ENCODE measurements around the gene CACNA2D3.

DNA sequence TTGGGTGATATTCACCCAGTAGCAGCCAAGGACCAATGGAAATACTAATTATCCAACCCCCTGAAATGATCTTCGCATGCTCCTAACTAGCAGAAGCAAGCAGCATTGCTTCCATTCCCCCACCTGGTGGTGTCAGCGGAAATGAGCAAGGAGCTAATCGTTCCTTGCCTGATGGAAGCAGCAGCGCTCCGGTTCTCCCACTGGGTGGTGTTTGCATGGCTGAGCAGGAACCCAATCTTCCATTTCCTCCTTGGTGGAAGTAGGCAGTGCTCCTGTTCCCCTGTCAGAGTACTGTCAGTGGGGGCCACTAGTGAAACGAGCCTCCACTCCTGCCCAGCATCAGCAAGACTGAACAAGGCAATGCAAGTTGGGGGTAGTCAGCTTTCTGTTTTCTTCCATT, 311.5 kb downstream of the CACNA2D3 start:
- no peak for TF ChIP-seq EZH2 (IDR thresholded peaks at IDR 0.05; ENCODE audit: insufficient read depth, low read length)
- peak; percentile 2 for TF ChIP-seq CTCF (IDR thresholded peaks at IDR 0.05; ENCODE audit: insufficient read depth, low read depth, low read length)
